ENCODE data around the gene EDN3.

The EDN3 gene

GRCh38 chr20:59300333-59301081 is at the start of gene EDN3:
EDN3 (plus strand) TSS chr20:59300611; CDS start chr20:59300813, 202 bp downstream.
- no peak for DNase-seq

- DNase-seq = no peak
These were observed 47.1 kb upstream of the EDN3 start for GRCh38 chr20:59253325-59253724.

GRCh38 chr20:59253779-59254319 is 46.6 kb upstream of the EDN3 start:
- DNase-seq = no peak

GRCh38 chr20:59255256-59255655 is 45.2 kb upstream of the EDN3 start:
- DNase-seq = no peak

GRCh38 chr20:59258221-59258621 is 42.2 kb upstream of the EDN3 start:
- DNase-seq = no peak

- DNase-seq = no peak
These were observed 40.5 kb upstream of the EDN3 start for GRCh38 chr20:59259946-59260345.

GRCh38 chr20:59265298-59265697 is 35.1 kb upstream of the EDN3 start:
- DNase-seq = no peak

GRCh38 chr20:59268870-59269269 is 31.5 kb upstream of the EDN3 start:
- DNase-seq = no peak

GRCh38 chr20:59269411-59270025 is 30.9 kb upstream of the EDN3 start:
- DNase-seq = no peak

GRCh38 chr20:59270380-59270779 is 30.0 kb upstream of the EDN3 start:
- DNase-seq = no peak

GRCh38 chr20:59273739-59274357 is 26.6 kb upstream of the EDN3 start:
- DNase-seq = no peak

- no peak for DNase-seq
These were observed 23.5 kb upstream of the EDN3 start for GRCh38 chr20:59276938-59277337.

- no peak for DNase-seq
These were observed 15.9 kb upstream of the EDN3 start for GRCh38 chr20:59284470-59284869.

- no peak for DNase-seq
These were observed 10.4 kb upstream of the EDN3 start for GRCh38 chr20:59289994-59290393.

GRCh38 chr20:59291740-59292383 is 8.5 kb upstream of the EDN3 start:
- DNase-seq = no peak

GRCh38 chr20:59295531-59295930 is 4.9 kb upstream of the EDN3 start:
- no peak for DNase-seq

GRCh38 chr20:59297686-59298085 is 2.7 kb upstream of the EDN3 start:
- DNase-seq = no peak

GRCh38 chr20:59299945-59300332 is 472 bp upstream of the EDN3 start:
- DNase-seq = no peak

- no peak for DNase-seq
These were observed 1.1 kb downstream of the EDN3 start for GRCh38 chr20:59301343-59302007.

- DNase-seq = no peak
These were observed 5.7 kb downstream of the EDN3 start for GRCh38 chr20:59305908-59306655.

GRCh38 chr20:59307270-59307669 is 6.9 kb downstream of the EDN3 start:
- DNase-seq = no peak
